Adrenal gland (tissue), 12 donors: ENCODE measurements around the gene DIO3. TPM values are rescaled to one million over a fixed set of nuclear protein-coding genes. Genes with fewer than 3 reads are reported as not detected.

Experiments
- DNase-seq, 7 donors: peaks; one replicate each; pipeline ENCODE4 v3.0.0-alpha.2; 2019 to 2020
- H3K27ac ChIP-seq, 5 donors: fragments of 200-600 bp; sonication (generic) in 4 of 5; 1 replicate in 3 of 5; 2 replicates in 2 of 5; pipeline versions ENCODE4 v1.5.1 to v1.8.0; 2016 to 2020; ENCODE audit warnings: mild to moderate bottlenecking in 1 of 5
- H3K27me3 ChIP-seq: fragments of 200-600 bp; 2 replicates; pipeline ENCODE4 v1.8.0; 2021
- H3K36me3 ChIP-seq, 2 donors: fragments of 200-600 bp; replicated peaks in 1 of 2; 1 replicate in 1 of 2; 2 replicates in 1 of 2; pipeline versions ENCODE4 v1.5.1 to v1.8.0; 2018 to 2022
- H3K4me1 ChIP-seq, 2 donors: fragments of 200-600 bp; replicated peaks in 1 of 2; 1 replicate in 1 of 2; 2 replicates in 1 of 2; pipeline versions ENCODE4 v1.5.1 to v1.8.0; 2018 to 2021
- H3K4me3 ChIP-seq, 4 donors: fragments of 200-600 bp; sonication (generic) in 3 of 4; one replicate each; pipeline ENCODE4 v1.5.1; 2016 to 2018
- H3K9me3 ChIP-seq, 3 donors: fragments of 200-600 bp; sonication (generic) in 1 of 3; replicated peaks in 1 of 3; 1 replicate in 2 of 3; 2 replicates in 1 of 3; pipeline versions ENCODE4 v1.5.1 to v1.8.0; 2016 to 2021
- CTCF ChIP-seq, 6 experiments: fragments of 450-650 bp in 4 of 6; fragments of 200-600 bp in 2 of 6; sonication (generic) in 1 of 6; IDR thresholded peaks; 1 replicate in 5 of 6; 2 replicates in 1 of 6; pipeline versions ENCODE4 v1.5.1 to v1.8.0; 2016 to 2021; ENCODE audit warnings: antibody characterized with exemption in 6 of 6, mild to moderate bottlenecking in 2 of 6, moderate library complexity in 1 of 6
- POLR2A ChIP-seq, 2 donors: fragments of 450-650 bp; IDR thresholded peaks; one replicate each; pipeline ENCODE4 v1.6.1; 2017; ENCODE audit warnings: antibody characterized with exemption in 2 of 2, mild to moderate bottlenecking in 2 of 2, moderate library complexity in 1 of 2
- WGBS, 4 donors: extraction: QIAGEN DNeasy Blood & Tissue Kit in 2 of 4; methylation state at CpG; one replicate each; pipeline versions ENCODE4 v1.1.5 to v1.1.7; 2013 to 2017; 5-methylcytosine and 5-hydroxymethylcytosine counted together
- intact Hi-C, 2 donors: fragments of 100-400 bp; cut with DNase I; formaldehyde crosslinking; loops; one replicate each; pipeline versions ENCODE4 v1.14.1 to v1.15.0; 2022 to 2023
- polyA plus RNA-seq, 3 donors: library from polyadenylated mRNA; stranded (reverse); fragments of 200-250 nt in 2 of 3; fragments of 350-450 nt in 1 of 3; fragmentation: Illumina TruSeq in 1 of 3; extraction: RNeasy Lipid Tissue Mini Kit (QIAGEN cat#74804) in 1 of 3; gene quantifications; one replicate each; pipeline ENCODE4 v1.2.3, GENCODE V29; 2013 to 2014
- total RNA-seq, 9 donors: library from RNA; depleted of rRNA in 4 of 9; stranded (reverse); fragments of >200 nt in 4 of 9; fragments of 120-200 nt in 1 of 9; fragmentation: NEBNext Ultra II Directional in 1 of 9; extraction: Animal tissue kit (Norgen Biotek cat#: 25700) in 1 of 9; gene quantifications; one replicate each; pipeline versions ENCODE4 v1.1.0 to v1.2.4, GENCODE V29; 2013 to 2023
- donor health status: healthy with polysubstance abuse.
- donor health status: Bipolar disorder and iron deficiency.
- donor health status: DM: yes; HTN: yes; CAD: no.
- donor health status: DM: no; HTN: no; CAD: no.
- donor health status: DM: no; HTN: no; CAD: no.
- donor health status: DM: yes; HTN: yes; CAD: no.

DIO3 gene
- total and polyA plus RNA-seq, 12 donors, result 0.16 to 1.8 (median 0.27) TPM; not detected in 3

- intact Hi-C loops, result no loop called here
- peak in 1 of 7 donors; percentile 34 for DNase-seq
Observed at GRCh38 chr14:101593411-101594238, 32.3 kb downstream of the DIO3 start.

GRCh38 chr14:101594511-101595148 lies 33.3 kb downstream of the DIO3 start:
- Histone ChIP-seq H3K27ac (no peak overlapping the region), H3K4me3 (no peak overlapping the region), H3K27me3 (no peaks in the 10 kb centered on the region), H3K9me3 (no peaks in the 10 kb centered on the region), H3K36me3 (no peaks in the 10 kb centered on the region), H3K4me1 (no peaks in the 10 kb centered on the region)
- 86 to 96% (median 92%) methylated on average over 7 to 9 of the region's 9 CpGs for WGBS, 4 donors
- TF ChIP-seq POLR2A (IDR thresholded peaks at IDR 0.05) (no peak), CTCF (IDR thresholded peaks at IDR 0.05) (no peak)
- intact Hi-C loops, result no loop called here
- peak in 1 of 7 donors; percentile 27 for DNase-seq

More at GRCh38 chr14:101593411-101594238, 32.3 kb downstream of the DIO3 start:
- Histone ChIP-seq H3K4me3 (no peak overlapping the region), H3K9me3 (no peaks in the 10 kb centered on the region), H3K36me3 (no peaks in the 10 kb centered on the region), H3K27ac (no peak overlapping the region), H3K27me3 (no peaks in the 10 kb centered on the region), H3K4me1 (no peaks in the 10 kb centered on the region)
- TF ChIP-seq POLR2A (IDR thresholded peaks at IDR 0.05) (no peak), CTCF (IDR thresholded peaks at IDR 0.05) (no peak)
- WGBS, 4 donors, result 72 to 91% (median 88%) methylated on average over 2 to 7 of the region's 7 CpGs

GRCh38 chr14:101595349-101595748 lies 34.1 kb downstream of the DIO3 start:
- Histone ChIP-seq H3K27ac (no peak overlapping the region), H3K36me3 (no peaks in the 10 kb centered on the region), H3K4me3 (no peak overlapping the region), H3K9me3 (no peaks in the 10 kb centered on the region), H3K4me1 (no peaks in the 10 kb centered on the region), H3K27me3 (no peaks in the 10 kb centered on the region)
- intact Hi-C loops, result no loop called here
- DNase-seq, result peak in 1 of 7 donors; percentile 18
- 75 to 98% (median 84%) methylated on average over 2 to 4 of the region's 4 CpGs for whole genome bisulfite sequencing, 4 donors
- no peak for TF ChIP-seq CTCF (IDR thresholded peaks at IDR 0.05)
- no peak for TF ChIP-seq POLR2A (IDR thresholded peaks at IDR 0.05)

- intact Hi-C loops, result no loop called here
- H3K9me3 ChIP-seq, result no peaks in the 10 kb centered on the region
- H3K27me3 ChIP-seq, result no peaks in the 10 kb centered on the region
- no peak for TF ChIP-seq POLR2A (IDR thresholded peaks at IDR 0.05)
- TF ChIP-seq CTCF (IDR thresholded peaks at IDR 0.05), result no peak
- peak in 2 of 7 donors; percentile 8 to 34 for DNase-seq
- 62 to 79% (median 71%) methylated on average over 6 to 8 of the region's 8 CpGs for WGBS, 4 donors
- H3K36me3 ChIP-seq, result no peaks in the 10 kb centered on the region
- no peak overlapping the region for H3K27ac ChIP-seq
- H3K4me1 ChIP-seq, result no peaks in the 10 kb centered on the region
- H3K4me3 ChIP-seq, result no peak overlapping the region
Observed at GRCh38 chr14:101595887-101596721, 34.8 kb downstream of the DIO3 start.
